Endothelial cell of umbilical vein (primary cell): ENCODE results near the gene OR8I2.

Experiments used
- CTCF ChIP-seq, 2 donors: IDR thresholded peaks; 1 replicate in 1 of 2; 2 replicates in 1 of 2; pipeline ENCODE4 v1.5.1; 2011; ENCODE audit warnings: low read length in 2 of 2, mild to moderate bottlenecking in 2 of 2, moderate library complexity in 2 of 2, control low read depth in 1 of 2, inconsistent platforms in 1 of 2, low read depth in 1 of 2; ENCODE audit not compliant: insufficient read depth in 1 of 2; ENCODE audit errors: extremely low read depth in 1 of 2
- EZH2 ChIP-seq: IDR thresholded peaks from 2 replicates; pipeline ENCODE4 v1.6.1; 2012; ENCODE audit warnings: borderline replicate concordance, low read depth, mild to moderate bottlenecking, moderate library complexity, low read length, inconsistent platforms; ENCODE audit not compliant: severe bottlenecking
- FOS ChIP-seq: IDR thresholded peaks from 2 replicates; pipeline ENCODE4 v1.6.1; 2011; ENCODE audit warnings: mild to moderate bottlenecking, low read length, moderate library complexity, borderline replicate concordance; ENCODE audit not compliant: insufficient read depth
- MYC ChIP-seq: IDR thresholded peaks from one replicate; pipeline ENCODE4 v1.6.1; 2011; ENCODE audit warnings: mild to moderate bottlenecking, low read depth, low read length
- POLR2A ChIP-seq: IDR thresholded peaks from 2 replicates; pipeline ENCODE4 v1.6.1; 2012; ENCODE audit warnings: low read depth, mild to moderate bottlenecking, control low read depth, low read length

GRCh38 chr11:56140151-56140661 lies 47.1 kb downstream of the OR8I2 start, which contains the start of gene OR8J3:
- TF ChIP-seq CTCF (IDR thresholded peaks at IDR 0.05; ENCODE audit: extremely low read depth in 1 of 2, insufficient read depth in 1 of 2, low read depth in 1 of 2, low read length in 2 of 2) = no peak
- TF ChIP-seq EZH2 = no peak
- TF ChIP-seq FOS = no peak
- no peak for TF ChIP-seq POLR2A
- no peak for TF ChIP-seq MYC
